Coronary artery (tissue), 2 donors: ENCODE results near the gene KAT8.
"Not testable (repeated sequence)": the region's sequence is repeated elsewhere in the genome, so short reads cannot be mapped to it uniquely, and the experiment has no call there.

Experiments used
- DNase-seq: peaks from one replicate; pipeline ENCODE4 v3.0.0-alpha.2; 2017; ENCODE audit warnings: low spot score
- H3K27ac ChIP-seq, 2 donors: fragments of 200-600 bp; sonication (generic); one replicate each; pipeline ENCODE4 v1.5.1; 2016 to 2019
- H3K4me3 ChIP-seq: fragments of 200-600 bp; sonication (generic); 2 replicates; pipeline ENCODE4 v1.5.1; 2016; ENCODE audit warnings: mild to moderate bottlenecking, moderate library complexity
- TF ChIP-seq, protein P1 (sequence below): fragments of 200-600 bp; sonication (generic); IDR thresholded peaks from one replicate; pipeline ENCODE4 v1.5.1; 2019; ENCODE audit warnings: antibody characterized with exemption

KAT8 gene

GRCh38 chr16:31157136-31157535, 39.7 kb downstream of the KAT8 start:
- H3K4me3 ChIP-seq = no peak overlapping the region
- no peak overlapping the region for H3K27ac ChIP-seq
- no peak for DNase-seq
- TF ChIP-seq, protein P1, sequence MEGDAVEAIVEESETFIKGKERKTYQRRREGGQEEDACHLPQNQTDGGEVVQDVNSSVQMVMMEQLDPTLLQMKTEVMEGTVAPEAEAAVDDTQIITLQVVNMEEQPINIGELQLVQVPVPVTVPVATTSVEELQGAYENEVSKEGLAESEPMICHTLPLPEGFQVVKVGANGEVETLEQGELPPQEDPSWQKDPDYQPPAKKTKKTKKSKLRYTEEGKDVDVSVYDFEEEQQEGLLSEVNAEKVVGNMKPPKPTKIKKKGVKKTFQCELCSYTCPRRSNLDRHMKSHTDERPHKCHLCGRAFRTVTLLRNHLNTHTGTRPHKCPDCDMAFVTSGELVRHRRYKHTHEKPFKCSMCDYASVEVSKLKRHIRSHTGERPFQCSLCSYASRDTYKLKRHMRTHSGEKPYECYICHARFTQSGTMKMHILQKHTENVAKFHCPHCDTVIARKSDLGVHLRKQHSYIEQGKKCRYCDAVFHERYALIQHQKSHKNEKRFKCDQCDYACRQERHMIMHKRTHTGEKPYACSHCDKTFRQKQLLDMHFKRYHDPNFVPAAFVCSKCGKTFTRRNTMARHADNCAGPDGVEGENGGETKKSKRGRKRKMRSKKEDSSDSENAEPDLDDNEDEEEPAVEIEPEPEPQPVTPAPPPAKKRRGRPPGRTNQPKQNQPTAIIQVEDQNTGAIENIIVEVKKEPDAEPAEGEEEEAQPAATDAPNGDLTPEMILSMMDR = no peak

DNA sequence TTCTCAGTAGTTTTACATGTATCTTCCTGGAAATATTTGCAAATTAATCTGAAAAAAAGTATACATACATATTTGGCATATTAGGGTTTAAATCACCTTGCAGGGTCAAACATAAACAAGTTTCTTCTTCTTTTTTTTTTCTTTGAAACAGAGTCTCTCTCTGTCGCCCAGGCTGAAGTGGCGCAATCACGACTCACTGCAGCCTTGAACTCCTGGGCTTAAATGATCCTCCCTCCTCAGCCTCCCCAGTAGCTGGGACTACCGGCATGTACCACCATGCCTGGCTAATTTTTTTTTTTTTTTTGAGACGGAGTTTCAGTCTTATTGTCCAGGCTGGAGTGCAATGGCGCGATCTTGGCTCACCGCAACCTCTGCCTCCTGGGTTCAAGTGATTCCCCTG, 49.9 kb downstream of the KAT8 start:
- H3K27ac ChIP-seq = no peak overlapping the region
- no peak overlapping the region for H3K4me3 ChIP-seq
- DNase-seq = no peak
- TF ChIP-seq, protein P1 = no peak

DNA sequence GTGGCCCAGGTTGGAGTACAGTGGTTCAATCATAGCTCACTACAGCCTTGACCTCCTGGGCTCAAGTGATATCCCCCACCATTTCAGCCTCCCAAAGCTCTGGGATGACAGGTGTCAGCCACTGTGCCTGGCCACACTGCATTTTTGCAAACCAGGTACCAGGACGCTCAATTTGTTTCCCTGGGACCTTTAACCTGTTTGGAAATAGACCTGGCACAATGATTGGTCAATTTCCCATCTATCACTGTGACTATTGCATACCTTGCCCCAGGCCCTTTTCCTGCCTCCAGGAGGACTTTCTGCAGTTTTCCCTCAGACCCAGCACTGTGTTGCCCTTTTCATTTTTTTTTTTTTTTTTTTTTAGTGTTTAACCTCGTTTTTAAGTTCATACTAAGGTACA, 51.4 kb downstream of the KAT8 start:
- Histone ChIP-seq H3K27ac (no peak overlapping the region), H3K4me3 (no peak overlapping the region)
- DNase-seq = no peak
- TF ChIP-seq, protein P1 = no peak

- not testable (repeated sequence) for DNase-seq, H3K4me3 ChIP-seq, H3K27ac ChIP-seq
Observed at GRCh38 chr16:31170048-31170447, 52.6 kb downstream of the KAT8 start.

GRCh38 chr16:31177136-31177535, 59.7 kb downstream of the KAT8 start:
- TF ChIP-seq, protein P1 = no peak
- DNase-seq = no peak
- no peak overlapping the region for H3K27ac ChIP-seq
- no peak overlapping the region for H3K4me3 ChIP-seq

DNA sequence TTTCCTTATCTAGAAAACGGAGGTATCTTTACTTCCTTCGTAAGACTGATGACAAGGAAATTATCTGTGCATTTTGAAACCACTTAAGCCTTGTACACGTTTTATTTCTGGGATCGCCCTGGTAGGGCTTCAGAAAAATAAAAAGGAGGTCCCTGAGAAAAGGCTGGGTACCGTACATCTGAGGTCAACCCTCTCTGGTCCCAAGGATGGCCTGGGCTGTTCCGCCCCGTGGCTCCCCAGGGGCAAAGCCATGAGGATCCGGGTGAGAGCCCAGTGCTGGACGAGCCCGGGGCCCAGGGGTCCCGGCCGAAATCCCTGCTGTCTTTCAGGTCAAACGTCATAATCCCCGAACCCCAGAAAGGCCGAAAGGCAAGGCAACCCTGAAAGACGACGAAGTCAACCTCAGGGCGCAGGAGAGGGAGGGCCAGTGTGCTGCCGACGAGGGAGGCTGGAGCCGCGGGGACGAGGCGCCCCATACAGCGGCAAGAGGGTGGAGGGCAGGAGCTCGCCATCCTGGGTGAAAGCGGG, 61.8 kb downstream of the KAT8 start:
- H3K27ac ChIP-seq = peak overlapping the region; percentile 94 to 95
- H3K4me3 ChIP-seq = peak overlapping the region; percentile 78
- DNase-seq = no peak
- TF ChIP-seq, protein P1 = no peak

- Histone ChIP-seq H3K27ac (peak within 1 kb of the TSS; percentile 94 to 95), H3K4me3 (peak within 1 kb of the TSS; percentile 78)
- TF ChIP-seq, protein P1 = no peak
- DNase-seq = peak; percentile 94
Observed at GRCh38 chr16:31179747-31180459, 62.4 kb downstream of the KAT8 start, which contains the start of gene FUS. Gene FUS, plus strand, starts transcription at chr16:31180139. Its CDS starts 76 bp downstream, at chr16:31180215.
